ENCODE data around the gene IMMT.
"Not testable (repeated sequence)": the region's sequence is repeated elsewhere in the genome, so short reads cannot be mapped to it uniquely, and the experiment has no call there.

IMMT gene

DNA sequence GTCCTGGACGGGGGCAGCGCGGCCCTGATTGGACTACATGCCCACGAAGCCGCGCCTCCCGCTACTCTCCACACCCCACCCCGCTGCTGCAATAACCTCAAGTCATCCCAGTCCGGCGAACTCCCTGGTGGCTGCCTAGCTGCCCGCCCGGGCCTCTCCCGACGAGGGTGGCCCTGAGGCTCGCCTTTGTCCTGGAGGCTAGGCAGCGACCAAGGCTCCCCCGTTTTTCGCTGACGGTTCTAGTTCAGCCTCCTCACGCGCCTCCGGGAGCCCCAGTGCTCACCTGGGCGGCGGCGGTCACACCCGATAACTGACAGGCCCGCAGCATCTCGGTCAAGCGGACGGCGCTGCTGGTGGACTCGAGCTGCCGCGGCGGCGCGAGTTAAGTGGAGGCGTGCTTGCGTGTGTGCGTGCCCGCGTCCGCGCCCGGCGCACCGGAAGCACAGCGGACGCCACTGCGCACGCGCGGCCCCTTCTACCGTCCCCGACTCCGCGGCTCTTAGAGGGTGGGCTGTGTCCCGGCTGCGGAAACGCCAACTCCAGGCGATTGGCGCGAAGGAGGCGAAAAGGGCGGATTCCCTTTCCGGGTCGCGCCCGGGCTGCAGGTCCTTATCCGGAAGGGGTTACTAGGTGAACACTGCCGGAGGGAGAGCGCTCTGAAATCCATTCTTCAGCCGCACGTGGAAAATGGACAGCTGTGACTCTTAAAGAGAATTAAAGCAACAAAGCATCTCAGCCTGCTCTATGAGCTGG is at the start of gene IMMT:
TSS of gene IMMT (minus strand) at position 408 of the 753 bp plus-strand sequence. CDS start at position 328, 80 bp downstream.
- DNase-seq (ENCODE audit: low spot score), result peak; percentile 93

DNA sequence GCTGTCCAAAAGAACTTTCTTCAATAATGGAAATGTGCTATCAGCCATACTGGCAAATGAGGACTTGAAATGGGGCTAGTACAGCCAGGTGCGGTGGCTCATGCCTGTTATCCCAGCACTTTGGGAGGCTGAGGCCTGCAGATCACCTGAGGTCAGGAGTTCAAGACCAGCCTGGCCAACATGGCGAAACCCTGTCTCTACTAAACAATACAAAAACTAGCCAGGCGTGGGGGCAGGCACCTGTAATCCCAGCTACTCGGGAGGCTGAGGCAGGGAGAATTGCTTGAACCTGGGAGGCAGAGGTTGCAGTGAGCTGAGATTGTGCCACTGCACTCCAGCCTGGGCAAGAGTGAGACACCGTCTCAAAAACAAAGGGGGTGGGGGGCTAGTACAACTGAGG is 49.5 kb upstream of the IMMT start:
- DNase-seq (ENCODE audit: low spot score), result not testable (repeated sequence)

GRCh38 chr2:86243950-86244733 is 48.9 kb upstream of the IMMT start:
- no peak for DNase-seq (ENCODE audit: low spot score)

- DNase-seq (ENCODE audit: low spot score), result no peak
Observed at GRCh38 chr2:86243272-86243671, 48.0 kb upstream of the IMMT start.

- DNase-seq (ENCODE audit: low spot score), result no peak
Observed at GRCh38 chr2:86241611-86242010, 46.3 kb upstream of the IMMT start.

DNA sequence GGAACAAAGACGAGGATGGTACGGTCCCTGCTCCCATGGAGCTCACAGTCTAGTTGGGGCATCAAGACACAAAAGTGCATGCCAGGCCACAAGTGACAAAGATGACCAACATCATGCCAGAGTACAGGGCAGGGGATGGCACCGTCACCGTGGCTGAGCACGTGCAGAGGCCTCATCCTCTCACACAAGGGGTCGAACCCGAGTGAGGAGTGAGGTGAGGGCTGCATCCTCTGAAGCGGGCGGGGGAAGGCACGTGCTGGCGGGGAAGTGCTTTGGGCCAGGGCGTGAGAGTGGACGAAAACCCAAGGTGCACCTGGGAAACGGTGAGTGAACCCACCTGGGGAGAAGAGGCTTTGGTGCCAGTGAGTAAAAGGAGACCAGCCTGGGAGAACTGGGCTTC is 45.0 kb upstream of the IMMT start:
- no peak for DNase-seq (ENCODE audit: low spot score)

DNA sequence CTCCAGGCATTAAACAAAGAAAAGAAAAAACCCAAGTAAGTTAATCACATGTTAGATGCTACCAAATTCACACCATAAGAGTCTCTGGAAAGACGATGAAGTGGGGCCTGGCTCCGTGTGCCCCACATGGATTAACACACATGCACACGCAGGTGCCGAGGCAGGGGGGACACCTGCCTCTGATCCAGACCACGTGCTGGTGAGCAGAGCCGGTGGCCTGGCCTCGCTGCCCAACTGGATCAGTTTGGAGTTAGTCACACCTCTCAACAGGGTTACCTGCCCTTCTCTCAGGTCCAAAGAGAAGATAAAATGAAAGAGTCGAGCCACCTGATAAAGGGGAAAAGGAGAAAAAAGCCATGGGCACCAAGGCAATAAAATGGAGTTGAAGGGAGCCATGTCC is 44.5 kb upstream of the IMMT start:
- DNase-seq (ENCODE audit: low spot score), result no peak

DNA sequence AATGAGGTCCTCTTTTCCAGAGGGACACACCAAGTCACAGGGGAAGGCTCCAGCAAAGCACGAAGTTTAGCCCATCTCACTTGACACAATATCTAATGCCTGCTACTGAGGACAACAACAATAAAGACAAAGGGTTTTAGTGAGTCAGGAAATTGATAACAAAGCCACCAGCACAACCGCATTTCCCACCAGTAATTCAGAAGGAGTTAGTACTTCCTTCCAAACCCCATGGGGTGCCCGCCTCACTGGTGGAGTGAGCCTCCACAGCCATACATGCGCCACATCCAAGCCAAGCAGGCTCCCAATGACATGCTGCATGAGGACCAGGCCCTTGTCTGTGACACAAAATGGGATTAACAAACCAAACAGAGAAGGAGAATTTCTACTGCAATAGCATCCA is 44.1 kb upstream of the IMMT start:
- no peak for DNase-seq (ENCODE audit: low spot score)

- no peak for DNase-seq (ENCODE audit: low spot score)
Observed at GRCh38 chr2:86238354-86238753, 43.1 kb upstream of the IMMT start.

- no peak for DNase-seq (ENCODE audit: low spot score)
Observed at GRCh38 chr2:86237172-86237571, 41.9 kb upstream of the IMMT start.

DNA sequence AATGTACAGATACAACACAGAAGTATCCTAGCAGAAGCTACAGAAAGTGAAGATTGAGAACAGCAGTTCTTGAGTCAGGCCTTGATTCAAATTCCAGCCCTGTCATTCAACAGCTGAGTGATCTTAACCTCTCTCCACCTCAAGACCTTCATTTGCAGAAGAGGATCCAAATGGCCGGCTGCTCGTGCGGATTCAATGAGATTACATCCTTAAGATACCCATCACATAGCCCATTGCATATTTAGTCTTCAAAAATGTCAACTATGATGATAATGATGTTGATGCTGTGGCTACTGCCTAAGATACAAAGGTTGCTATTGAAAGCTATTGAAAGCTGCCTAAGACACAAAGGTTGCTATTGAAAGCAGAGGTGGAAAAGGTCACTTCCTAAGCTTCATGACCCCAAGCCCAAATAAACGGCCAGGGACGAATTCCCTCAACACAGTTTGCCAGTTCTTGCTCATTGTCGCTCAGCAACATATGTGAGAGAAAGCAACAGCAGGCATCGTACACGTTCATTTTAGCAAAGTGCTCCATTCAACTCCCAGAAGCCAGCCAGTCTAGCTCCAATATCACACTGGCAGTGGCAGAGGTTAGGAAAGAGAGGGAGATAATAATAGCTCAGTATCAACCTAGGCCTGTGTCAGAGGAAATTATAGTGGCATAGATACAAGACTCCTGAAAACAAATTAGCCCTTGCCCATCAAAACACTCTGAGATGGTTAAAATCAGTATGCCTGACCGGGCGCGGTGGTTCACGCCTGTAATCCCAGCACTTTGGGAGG is 40.1 kb upstream of the IMMT start:
- DNase-seq (ENCODE audit: low spot score), result no peak

DNA sequence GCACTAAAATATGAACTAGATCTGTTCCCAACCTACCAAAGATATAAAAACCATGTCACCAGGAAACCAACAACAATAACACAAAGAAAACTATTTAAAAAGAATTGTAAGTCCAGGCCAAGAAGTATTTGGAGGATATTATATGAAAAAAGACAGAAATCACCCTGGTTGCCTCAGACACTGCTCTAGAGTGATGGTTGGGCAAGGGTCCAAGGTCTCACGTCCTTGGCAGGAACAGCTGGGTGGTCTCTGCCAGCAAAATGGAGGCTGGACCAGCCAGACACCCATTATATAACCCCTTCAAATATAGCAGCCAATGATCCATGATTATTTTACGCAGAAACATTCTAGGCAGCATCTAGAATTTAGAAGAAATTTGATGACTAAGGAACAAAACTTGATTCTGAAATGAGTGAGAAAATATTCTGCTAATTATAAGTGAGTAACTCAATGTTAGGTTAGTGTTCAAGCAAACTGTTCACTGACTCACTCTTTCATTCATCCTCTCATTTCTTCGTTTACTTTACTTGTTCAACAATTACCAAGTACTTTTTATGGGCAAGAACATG is 39.4 kb upstream of the IMMT start:
- DNase-seq (ENCODE audit: low spot score), result no peak

GRCh38 chr2:86233436-86233835 is 38.2 kb upstream of the IMMT start:
- no peak for DNase-seq (ENCODE audit: low spot score)

DNA sequence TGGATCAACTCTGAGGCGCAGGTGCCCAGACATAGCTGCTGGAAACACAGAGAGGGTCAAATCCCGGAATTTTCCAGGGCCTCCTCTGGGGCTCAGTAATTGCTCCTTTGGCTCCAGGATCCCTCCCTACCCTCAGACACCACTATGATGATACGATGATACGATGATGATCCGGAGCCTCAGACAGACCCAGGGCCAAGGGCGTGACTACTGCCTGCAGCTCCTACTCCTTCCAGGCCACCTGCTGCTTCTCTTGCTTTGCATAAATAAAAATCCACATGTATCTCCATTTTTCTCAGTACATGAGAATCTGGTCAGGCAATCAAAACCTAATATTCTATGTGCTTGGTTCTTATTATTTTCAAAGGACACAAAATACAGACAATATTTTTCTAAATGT is 37.6 kb upstream of the IMMT start:
- no peak for DNase-seq (ENCODE audit: low spot score)

DNA sequence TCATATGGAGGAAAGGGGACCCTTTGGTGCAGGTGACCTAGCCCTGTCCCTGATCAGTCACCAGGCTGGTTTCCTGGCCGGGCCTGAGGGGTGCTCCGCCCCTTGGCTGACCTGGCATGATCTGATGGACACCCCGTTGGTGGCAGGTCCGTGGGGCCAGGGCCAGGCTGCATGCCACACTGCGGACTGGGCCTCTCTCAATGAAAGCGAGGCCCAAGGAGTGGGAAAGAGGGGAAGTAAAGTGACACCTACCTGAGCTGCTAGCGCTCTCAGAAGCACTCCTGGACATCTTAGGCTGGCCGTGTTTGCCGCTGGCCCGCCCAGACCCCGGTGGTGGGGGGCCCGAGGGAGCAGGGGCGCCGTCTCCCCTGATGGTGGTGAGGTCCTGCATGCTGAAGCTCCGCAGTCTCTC is 37.1 kb upstream of the IMMT start:
- DNase-seq (ENCODE audit: low spot score), result no peak

- DNase-seq (ENCODE audit: low spot score), result no peak
Observed at GRCh38 chr2:86231680-86232372, 36.6 kb upstream of the IMMT start.

DNA sequence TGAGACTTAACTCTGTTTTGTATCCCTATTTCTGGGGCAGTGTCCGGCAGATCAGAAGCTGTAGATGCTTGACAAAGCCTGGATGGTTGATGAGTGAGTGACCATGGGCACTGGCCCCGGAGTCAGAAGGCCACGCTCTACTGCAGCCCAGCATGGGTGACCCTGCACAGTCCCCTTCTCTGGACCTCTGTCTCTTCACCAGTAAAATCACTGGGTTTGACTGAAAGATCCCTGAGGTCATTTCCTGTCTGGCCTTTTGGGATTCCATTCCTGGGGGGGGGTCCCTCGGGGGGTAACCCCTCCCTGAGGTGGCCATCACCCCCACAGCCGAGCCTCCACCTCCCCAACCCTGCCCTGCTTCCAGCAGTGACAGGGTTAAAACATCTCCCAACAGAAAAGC is 35.7 kb upstream of the IMMT start:
- DNase-seq (ENCODE audit: low spot score), result no peak

DNA sequence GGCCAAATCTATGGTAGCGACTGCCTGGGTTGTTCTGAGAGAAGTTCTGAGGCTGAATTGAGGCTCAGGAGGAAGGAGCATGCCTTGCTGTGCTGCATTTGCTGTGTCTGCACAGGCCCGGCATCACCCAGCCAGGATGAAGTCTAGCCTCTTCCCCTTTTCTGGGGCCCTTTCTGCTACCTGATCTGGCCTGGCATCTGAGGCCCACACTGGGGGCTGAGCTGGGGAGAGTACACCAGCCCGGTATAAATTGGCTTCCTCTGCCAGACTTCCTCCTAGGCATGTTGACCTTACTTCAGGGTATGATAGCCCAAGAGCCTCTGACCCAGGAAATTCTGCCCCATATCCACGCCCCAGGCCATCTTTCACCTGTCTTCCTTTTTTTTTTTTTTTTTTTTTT is 34.0 kb upstream of the IMMT start:
- no peak for DNase-seq (ENCODE audit: low spot score)

GRCh38 chr2:86228574-86228973 is 33.3 kb upstream of the IMMT start:
- not testable (repeated sequence) for DNase-seq (ENCODE audit: low spot score)

- no peak for DNase-seq (ENCODE audit: low spot score)
Observed at GRCh38 chr2:86227685-86228084, 32.4 kb upstream of the IMMT start.

DNA sequence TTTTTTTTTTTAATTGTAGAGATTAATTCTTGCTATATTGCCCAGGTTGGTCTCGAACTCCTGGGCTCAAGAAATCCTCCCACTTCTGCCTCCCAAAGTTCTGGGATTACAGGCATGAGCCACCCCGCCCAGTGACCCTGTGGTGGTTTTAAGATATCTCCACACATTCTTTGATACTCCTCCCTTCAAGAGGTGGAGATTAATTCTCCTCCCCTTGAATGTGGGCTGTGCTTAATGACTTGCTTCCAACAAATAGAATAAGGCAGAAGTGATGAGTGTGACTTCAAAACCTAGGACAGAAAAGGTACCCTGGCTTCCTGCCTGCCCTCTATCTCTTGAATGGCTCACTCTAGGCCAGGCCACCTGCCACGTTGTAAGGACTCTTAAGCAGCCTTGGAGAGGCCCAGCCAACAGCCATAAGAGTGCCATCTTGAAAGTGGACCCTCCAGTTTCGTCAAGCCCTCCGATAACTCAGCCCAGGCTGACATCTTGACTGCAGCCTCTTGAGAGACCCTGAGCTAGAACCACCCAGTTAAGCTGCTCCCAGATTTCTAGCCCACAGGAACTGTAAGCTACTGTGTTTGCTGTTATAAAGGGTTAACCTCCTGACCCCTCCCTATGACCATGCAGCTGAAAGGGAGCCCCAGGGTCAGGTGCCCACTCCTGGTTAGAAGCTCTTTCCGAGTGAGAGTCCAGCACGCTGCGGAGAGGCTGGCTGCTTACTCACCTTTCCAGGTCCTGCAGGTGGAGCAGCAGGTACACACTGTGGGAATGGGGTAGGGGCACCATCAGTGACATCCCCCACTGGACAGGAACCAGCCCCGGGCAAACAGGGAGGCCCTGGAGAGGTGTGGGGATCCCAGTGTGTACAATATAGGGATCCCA is 31.6 kb upstream of the IMMT start:
- DNase-seq (ENCODE audit: low spot score), result no peak
